PC-9 (cell line): ENCODE data around the gene KLHL17.
A peak's percentile ranks its signal among the peaks of the same experiment; 100 is the strongest.

ENCODE experiments used
- EZH2 ChIP-seq: fragments of 200-600 bp; sonication (generic); IDR thresholded peaks from 2 replicates; pipeline ENCODE4 v1.8.0; 2017; ENCODE audit warnings: antibody characterized with exemption, low read depth
- TF ChIP-seq, protein P1 (sequence below): fragments of 200-600 bp; sonication (generic); conservative IDR thresholded peaks from 2 replicates; pipeline ENCODE4 v1.6.1; 2017; ENCODE audit warnings: mixed run types, antibody characterized with exemption, mild to moderate bottlenecking, moderate library complexity

DNA sequence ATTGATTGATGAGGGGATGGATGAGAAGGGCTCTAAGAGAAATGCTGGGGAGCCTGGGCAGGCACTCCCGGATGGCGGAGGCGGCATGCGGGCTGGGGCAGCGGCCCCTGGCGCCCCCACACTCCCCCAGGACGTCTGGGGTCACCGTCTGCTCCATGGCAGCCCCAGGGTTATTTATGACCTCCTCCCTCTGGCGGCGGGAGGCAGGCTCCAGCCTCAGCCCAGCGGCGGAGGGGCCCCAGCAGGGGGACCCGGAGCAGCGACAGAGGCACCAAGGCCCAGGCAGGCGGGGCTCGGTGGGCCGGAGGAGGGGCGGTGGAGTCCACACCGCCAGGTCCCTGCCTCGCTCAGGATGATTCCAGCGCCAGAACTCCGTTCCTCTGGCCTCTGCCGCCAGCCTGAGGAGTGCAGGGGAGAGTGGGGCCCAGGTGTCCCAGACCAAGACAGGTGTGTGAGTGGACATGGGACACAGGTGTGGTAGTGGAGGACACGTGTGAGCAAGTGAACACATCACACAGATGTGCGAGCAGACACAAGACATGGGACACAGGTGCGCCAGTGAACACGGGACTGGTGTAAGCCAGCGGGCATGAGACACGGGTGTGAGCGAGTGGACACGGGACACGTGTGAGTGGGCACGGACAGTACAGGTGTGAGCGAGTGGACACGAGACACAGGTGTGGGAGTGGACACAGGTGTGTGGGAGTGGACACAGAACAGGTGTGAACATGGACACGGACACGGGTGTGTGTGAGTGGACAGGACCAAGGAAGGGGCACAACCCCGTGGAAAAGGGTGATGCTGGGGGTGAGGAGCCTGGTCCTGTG lies 39.2 kb upstream of the KLHL17 start:
- TF ChIP-seq, protein P1, sequence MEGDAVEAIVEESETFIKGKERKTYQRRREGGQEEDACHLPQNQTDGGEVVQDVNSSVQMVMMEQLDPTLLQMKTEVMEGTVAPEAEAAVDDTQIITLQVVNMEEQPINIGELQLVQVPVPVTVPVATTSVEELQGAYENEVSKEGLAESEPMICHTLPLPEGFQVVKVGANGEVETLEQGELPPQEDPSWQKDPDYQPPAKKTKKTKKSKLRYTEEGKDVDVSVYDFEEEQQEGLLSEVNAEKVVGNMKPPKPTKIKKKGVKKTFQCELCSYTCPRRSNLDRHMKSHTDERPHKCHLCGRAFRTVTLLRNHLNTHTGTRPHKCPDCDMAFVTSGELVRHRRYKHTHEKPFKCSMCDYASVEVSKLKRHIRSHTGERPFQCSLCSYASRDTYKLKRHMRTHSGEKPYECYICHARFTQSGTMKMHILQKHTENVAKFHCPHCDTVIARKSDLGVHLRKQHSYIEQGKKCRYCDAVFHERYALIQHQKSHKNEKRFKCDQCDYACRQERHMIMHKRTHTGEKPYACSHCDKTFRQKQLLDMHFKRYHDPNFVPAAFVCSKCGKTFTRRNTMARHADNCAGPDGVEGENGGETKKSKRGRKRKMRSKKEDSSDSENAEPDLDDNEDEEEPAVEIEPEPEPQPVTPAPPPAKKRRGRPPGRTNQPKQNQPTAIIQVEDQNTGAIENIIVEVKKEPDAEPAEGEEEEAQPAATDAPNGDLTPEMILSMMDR, result peak; percentile 59; the same call in 1 of the 2 replicates
- TF ChIP-seq EZH2, result no peak
